OCI-LY1 (cell line): ENCODE results near the gene TXNRD2.

Experiments used
- CTCF ChIP-seq: fragments of 200-600 bp; sonication (generic), shearing (Covaris generic); IDR thresholded peaks from 2 replicates; pipeline ENCODE4 v1.5.1; 2017; ENCODE audit warnings: mild to moderate bottlenecking, antibody characterized with exemption, low read length, moderate library complexity, mixed read lengths
- EZH2 ChIP-seq: fragments of 200-600 bp; sonication (generic), shearing (Covaris generic); IDR thresholded peaks from 2 replicates; pipeline ENCODE4 v1.8.0; 2017; ENCODE audit warnings: borderline replicate concordance, mixed run types, mild to moderate bottlenecking, antibody characterized with exemption, low read length, moderate library complexity, mixed read lengths

- TF ChIP-seq CTCF (no peak), EZH2 (no peak)
Observed at GRCh38 chr22:19927696-19928095, 13.9 kb downstream of the TXNRD2 start.
